H1 (cell line): ENCODE data around the gene DCP1A. TPM values are rescaled to one million over a fixed set of nuclear protein-coding genes. Genes with fewer than 3 reads are reported as not detected.

Source experiments
- CTCF ChIA-PET: fragments of 300-600 bp; sonication (Branson Sonifier 250); formaldehyde crosslinking; loops from one replicate; lab custom pipeline; 2021; ENCODE audit not compliant: partially characterized antibody; lab: Charles Lee
- POLR2A ChIA-PET: fragments of 300-600 bp; sonication (Branson Sonifier 250); formaldehyde crosslinking; loops from one replicate; lab custom pipeline; 2021; ENCODE audit warnings: inconsistent platforms; ENCODE audit not compliant: partially characterized antibody; lab: Charles Lee
- DNase-seq, 2 experiments: peaks; one replicate each; pipeline versions ENCODE4 v3.0.0 to v3.0.0-alpha.2; 2010 to 2022; ENCODE audit warnings: low spot score in 2 of 2, low read depth in 1 of 2, mixed read lengths in 1 of 2
- FAIRE-seq: peaks from 2 replicates; lab custom pipeline; 2011; peaks lifted over from hg19 to GRCh38; lab: Jason Lieb, UNC
- H2AFZ ChIP-seq: 2 replicates; pipeline ENCODE4 v1.8.1; 2012; ENCODE audit warnings: low read length, inconsistent platforms
- H2AK5ac ChIP-seq: 2 replicates; pipeline ENCODE4 v1.6.1; 2013; ENCODE audit warnings: low read depth, low read length
- H2BK120ac ChIP-seq: replicated peaks from 2 replicates; pipeline ENCODE3; 2013; ENCODE audit warnings: low read depth, low read length, inconsistent platforms
- H2BK12ac ChIP-seq: 2 replicates; pipeline ENCODE4 v1.6.1; 2013; ENCODE audit warnings: low read depth, low read length
- H2BK15ac ChIP-seq: 2 replicates; pipeline ENCODE4 v1.6.1; 2013; ENCODE audit warnings: low read length
- H2BK20ac ChIP-seq: 2 replicates; pipeline ENCODE4 v1.6.1; 2013; ENCODE audit warnings: low read length
- H2BK5ac ChIP-seq: 2 replicates; pipeline ENCODE4 v1.6.1; 2013; ENCODE audit warnings: low read depth, low read length
- H3K14ac ChIP-seq: 2 replicates; pipeline ENCODE4 v1.6.1; 2013; ENCODE audit warnings: inconsistent platforms; ENCODE audit not compliant: insufficient read length
- H3K18ac ChIP-seq: 2 replicates; pipeline ENCODE4 v1.6.1; 2013; ENCODE audit warnings: low read length; ENCODE audit errors: extremely low read depth
- H3K23ac ChIP-seq: 2 replicates; pipeline ENCODE4 v1.6.1; 2013; ENCODE audit warnings: inconsistent platforms; ENCODE audit not compliant: insufficient read length
- H3K23me2 ChIP-seq: 2 replicates; pipeline ENCODE4 v1.6.1; 2013; ENCODE audit warnings: low read depth, low read length
- H3K27ac ChIP-seq: 2 replicates; pipeline ENCODE4 v1.6.1; 2011; ENCODE audit warnings: low read depth, low read length, inconsistent platforms
- H3K27me3 ChIP-seq, 4 experiments: replicated peaks in 1 of 4; 1 replicate in 1 of 4; 2 replicates in 3 of 4; pipeline versions ENCODE4 v1.6.1 to v1.8.1; 2011 to 2013; ENCODE audit warnings: low read length in 3 of 4, mild to moderate bottlenecking in 3 of 4, inconsistent platforms in 2 of 4, mixed read lengths in 2 of 4, moderate library complexity in 1 of 4; ENCODE audit not compliant: control insufficient read depth in 3 of 4, insufficient read depth in 3 of 4; ENCODE audit errors: extremely low read depth in 1 of 4
- H3K36me3 ChIP-seq, 4 experiments: 2 replicates each; pipeline versions ENCODE4 v1.6.1 to v1.8.1; 2011 to 2013; ENCODE audit warnings: mild to moderate bottlenecking in 4 of 4, low read length in 3 of 4, moderate library complexity in 2 of 4, control low read depth in 1 of 4, inconsistent platforms in 1 of 4; ENCODE audit not compliant: insufficient read depth in 4 of 4, control insufficient read depth in 2 of 4
- H3K4ac ChIP-seq: replicated peaks from 2 replicates; pipeline ENCODE3; 2013; ENCODE audit warnings: low read length, low read depth, mixed read lengths, inconsistent platforms; ENCODE audit not compliant: insufficient read length
- H3K4me1 ChIP-seq, 4 experiments: replicated peaks in 1 of 4; 1 replicate in 1 of 4; 2 replicates in 3 of 4; pipeline versions ENCODE4 v1.6.1 to v1.8.1; 2011 to 2013; ENCODE audit warnings: low read length in 3 of 4, inconsistent platforms in 2 of 4, mixed read lengths in 1 of 4; ENCODE audit not compliant: insufficient read depth in 4 of 4, control insufficient read depth in 3 of 4
- H3K4me2 ChIP-seq, 2 experiments: 2 replicates each; pipeline versions ENCODE4 v1.6.1 to v1.8.1; 2011 to 2013; ENCODE audit warnings: low read depth in 2 of 2, low read length in 2 of 2, control low read depth in 1 of 2, inconsistent platforms in 1 of 2, mild to moderate bottlenecking in 1 of 2; ENCODE audit not compliant: insufficient read depth in 1 of 2
- H3K4me3 ChIP-seq, 4 experiments: fragments of 200-600, 300-600 bp in 1 of 4; sonication (generic), shearing (Covaris generic), sonication (Bioruptor Twin) in 1 of 4; 2 replicates each; pipeline versions ENCODE4 v1.5.1 to v1.8.1; 2011 to 2016; ENCODE audit warnings: low read length in 4 of 4, low read depth in 3 of 4, control low read depth in 2 of 4, inconsistent platforms in 2 of 4, mild to moderate bottlenecking in 2 of 4, mixed read lengths in 1 of 4, moderate library complexity in 1 of 4; ENCODE audit not compliant: insufficient read depth in 2 of 4; ENCODE audit errors: extremely low read depth in 1 of 4
- H3K56ac ChIP-seq: replicated peaks from 2 replicates; pipeline ENCODE3; 2013; ENCODE audit warnings: low read depth, mild to moderate bottlenecking, mixed read lengths, low read length, inconsistent platforms; ENCODE audit not compliant: insufficient read length
- H3K79me1 ChIP-seq: 2 replicates; pipeline ENCODE4 v1.6.1; 2013; ENCODE audit warnings: low read depth, low read length, control low read depth
- H3K79me2 ChIP-seq, 2 experiments: 2 replicates each; pipeline versions ENCODE4 v1.6.1 to v1.8.1; 2012 to 2013; ENCODE audit warnings: low read length in 2 of 2, mild to moderate bottlenecking in 2 of 2, inconsistent platforms in 1 of 2; ENCODE audit not compliant: insufficient read depth in 2 of 2, control insufficient read depth in 1 of 2
- H3K9ac ChIP-seq, 4 experiments: replicated peaks in 1 of 4; 1 replicate in 1 of 4; 2 replicates in 3 of 4; pipeline versions ENCODE4 v1.6.1 to v1.8.1; 2011 to 2013; ENCODE audit warnings: low read depth in 3 of 4, low read length in 3 of 4, control low read depth in 2 of 4, mild to moderate bottlenecking in 2 of 4, moderate library complexity in 2 of 4, inconsistent platforms in 1 of 4; ENCODE audit errors: extremely low read depth in 1 of 4
- H3K9me3 ChIP-seq, 2 experiments: 2 replicates each; pipeline versions ENCODE4 v1.6.1 to v1.8.1; 2012 to 2013; ENCODE audit warnings: mild to moderate bottlenecking in 2 of 2, moderate library complexity in 2 of 2, control low read depth in 1 of 2, inconsistent platforms in 1 of 2, low read depth in 1 of 2, low read length in 1 of 2, mixed read lengths in 1 of 2; ENCODE audit not compliant: insufficient read depth in 2 of 2
- H4K20me1 ChIP-seq, 2 experiments: replicated peaks in 1 of 2; 2 replicates each; pipeline versions ENCODE3 to v1.8.1; 2011 to 2013; ENCODE audit warnings: inconsistent platforms in 2 of 2, low read length in 2 of 2, mild to moderate bottlenecking in 1 of 2; ENCODE audit not compliant: insufficient read depth in 2 of 2, control insufficient read depth in 1 of 2
- H4K5ac ChIP-seq: 2 replicates; pipeline ENCODE4 v1.6.1; 2013; ENCODE audit warnings: low read length, low read depth, mixed read lengths, inconsistent platforms; ENCODE audit not compliant: insufficient read length
- H4K8ac ChIP-seq: 2 replicates; pipeline ENCODE4 v1.8.0; 2013; ENCODE audit warnings: mild to moderate bottlenecking, moderate library complexity, low read length, inconsistent platforms; ENCODE audit not compliant: insufficient read depth; ENCODE audit errors: extremely low read depth
- H4K91ac ChIP-seq: replicated peaks from 2 replicates; pipeline ENCODE3; 2013; ENCODE audit warnings: low read length, mixed read lengths, inconsistent platforms; ENCODE audit not compliant: insufficient read length
- BRCA1 ChIP-seq: IDR thresholded peaks from 2 replicates; pipeline ENCODE4 v1.6.1; 2012; ENCODE audit warnings: low read depth, low read length, improper control_type of control experiment
- EGR1 ChIP-seq: IDR thresholded peaks from 2 replicates; pipeline ENCODE4 v1.6.1; 2011; ENCODE audit warnings: low read depth, low read length, borderline replicate concordance
- EZH2 ChIP-seq: fragments of 200-600 bp; sonication (generic); IDR thresholded peaks from 2 replicates; pipeline ENCODE4 v1.7.1; 2012; ENCODE audit warnings: low read depth, mild to moderate bottlenecking, moderate library complexity, low read length, inconsistent platforms; ENCODE audit not compliant: severe bottlenecking
- KDM4A ChIP-seq: IDR thresholded peaks from one replicate; pipeline ENCODE4 v1.7.1; 2012; ENCODE audit warnings: low read depth, mild to moderate bottlenecking, moderate library complexity, low read length, inconsistent platforms; ENCODE audit not compliant: severe bottlenecking
- WGBS, 2 experiments: shearing (Covaris generic) in 1 of 2; methylation state at CpG; one replicate each; pipeline versions ENCODE4 v1.1.6 to v1.1.7; 2013 to 2015; ENCODE audit warnings: low lambda C conversion rate in 2 of 2, mixed read lengths in 2 of 2, inconsistent platforms in 1 of 2, low coverage in 1 of 2, missing lambda C conversion rate in 1 of 2; ENCODE audit not compliant: insufficient replicate concordance in 2 of 2, insufficient coverage in 1 of 2, insufficient read length in 1 of 2; ENCODE audit errors: extremely low coverage in 1 of 2, missing lambda C conversion rate in 1 of 2; 5-methylcytosine and 5-hydroxymethylcytosine counted together
- polyA plus RNA-seq, 7 experiments: library from polyadenylated mRNA; depleted of rRNA in 3 of 7; stranded (reverse) in 5 of 7; unstranded in 2 of 7; fragments of >200 nt in 5 of 7; fragments of 200-250 nt in 2 of 7; gene quantifications; 1 replicate in 5 of 7; 2 replicates in 1 of 7; 4 replicates in 1 of 7; pipeline versions ENCODE4 v1.2.1 to v1.2.3, GENCODE V29; 2011 to 2013; ENCODE audit warnings: missing spikeins in 2 of 7, mixed read lengths in 2 of 7
- total RNA-seq: library from RNA; stranded (reverse); fragmentation: NEBNext Ultra II Directional; extraction: Animal tissue kit (Norgen Biotek cat#: 25700); gene quantifications from 2 replicates; pipeline ENCODE4 v1.2.1, GENCODE V29; 2021
- TF ChIP-seq, protein P1 (sequence below): IDR thresholded peaks from 2 replicates; pipeline ENCODE4 v1.6.1; 2012; ENCODE audit warnings: low read length, inconsistent platforms

DCP1A gene
- total and polyA plus RNA-seq, 2 of the 8 experiments (the other 6 are each of a cell fraction or from before 2014, with no cell fraction given), result 13.2 to 15.9 TPM

DNA sequence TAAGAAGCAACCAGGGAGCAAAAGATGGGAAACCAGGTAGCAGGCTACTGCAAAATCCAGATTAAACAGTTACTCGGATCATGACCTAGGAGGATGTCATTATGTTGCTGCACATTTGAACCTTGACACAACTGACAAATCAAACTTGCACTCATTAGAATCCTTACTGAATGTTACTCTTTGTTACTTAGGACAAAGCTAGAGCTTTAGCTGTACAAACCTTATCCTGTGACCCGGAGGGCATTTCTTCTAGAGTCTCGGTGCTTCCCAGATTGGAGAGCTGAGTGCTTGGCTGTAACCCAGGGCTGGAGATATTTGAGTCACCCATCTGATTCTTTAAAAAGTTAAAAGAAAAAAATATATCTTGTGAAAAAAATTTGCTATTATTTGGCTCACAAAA is 43.4 kb downstream of the DCP1A start:
- H3K23ac ChIP-seq, result no peak overlapping the region
- no peak overlapping the region for H2BK120ac ChIP-seq
- no peak overlapping the region for H3K14ac ChIP-seq
- peaks cover 0 to 3% of the 10 kb centered on the region in 2 experiments for H4K20me1 ChIP-seq
- H4K91ac ChIP-seq, result no peak overlapping the region
- no peak overlapping the region for H4K8ac ChIP-seq
- no peak overlapping the region for H2AK5ac ChIP-seq
- no peak overlapping the region for H3K4ac ChIP-seq
- no peak overlapping the region for H4K5ac ChIP-seq
- no peak for DNase-seq
- POLR2A ChIA-PET, result no interaction called here
- no peak overlapping the region for H3K56ac ChIP-seq
- H3K4me1 ChIP-seq, result no peaks in the 10 kb centered on the region
- no peak overlapping the region for H2BK5ac ChIP-seq
- CTCF ChIA-PET, result interaction anchor here (0.6 to 1.7 kb wide), 3 partner anchors 9 to 79 kb away, joined by 3 to 5 read pairs (median 3); no protein-coding TSS in a partner anchor
- no peaks in the 10 kb centered on the region for H3K9me3 ChIP-seq
- no peak overlapping the region for H2AFZ ChIP-seq
- no peak for TF ChIP-seq BRCA1
- TF ChIP-seq EGR1, result no peak
- TF ChIP-seq, protein P1, sequence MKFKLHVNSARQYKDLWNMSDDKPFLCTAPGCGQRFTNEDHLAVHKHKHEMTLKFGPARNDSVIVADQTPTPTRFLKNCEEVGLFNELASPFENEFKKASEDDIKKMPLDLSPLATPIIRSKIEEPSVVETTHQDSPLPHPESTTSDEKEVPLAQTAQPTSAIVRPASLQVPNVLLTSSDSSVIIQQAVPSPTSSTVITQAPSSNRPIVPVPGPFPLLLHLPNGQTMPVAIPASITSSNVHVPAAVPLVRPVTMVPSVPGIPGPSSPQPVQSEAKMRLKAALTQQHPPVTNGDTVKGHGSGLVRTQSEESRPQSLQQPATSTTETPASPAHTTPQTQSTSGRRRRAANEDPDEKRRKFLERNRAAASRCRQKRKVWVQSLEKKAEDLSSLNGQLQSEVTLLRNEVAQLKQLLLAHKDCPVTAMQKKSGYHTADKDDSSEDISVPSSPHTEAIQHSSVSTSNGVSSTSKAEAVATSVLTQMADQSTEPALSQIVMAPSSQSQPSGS, result no peak
- TF ChIP-seq KDM4A, result no peak
- no peak for TF ChIP-seq EZH2
- H3K4me3 ChIP-seq, result no peak overlapping the region
- no peaks in the 10 kb centered on the region for H3K23me2 ChIP-seq
- no peaks in the 10 kb centered on the region for H3K79me2 ChIP-seq
- H2BK12ac ChIP-seq, result no peak overlapping the region
- H3K9ac ChIP-seq, result no peak overlapping the region
- H2BK20ac ChIP-seq, result no peak overlapping the region
- H2BK15ac ChIP-seq, result no peak overlapping the region
- no peak overlapping the region for H3K4me2 ChIP-seq
- no peaks in the 10 kb centered on the region for H3K27me3 ChIP-seq
- WGBS, 2 experiments, result 96% methylated on average over 3 of the region's 3 CpGs; no CpG with 5 or more reads in 1 of the 2 experiments
- H3K27ac ChIP-seq, result no peak overlapping the region
- no peak overlapping the region for H3K18ac ChIP-seq
- peaks cover 6 to 23% (median 13%) of the 10 kb centered on the region in 4 experiments; a peak in 7 of 8 replicates for H3K36me3 ChIP-seq
- no peaks in the 10 kb centered on the region for H3K79me1 ChIP-seq
- FAIRE-seq, result no peak
